HEK293T (cell line): Measurements from ENCODE around the gene GOLGA2.

Experiments
- CTCF ChIA-PET: fragments of 350-600 bp; formaldehyde crosslinking; extraction: SDS; loops from one replicate; lab custom pipeline; 2021; ENCODE audit warnings: antibody characterized with exemption, inconsistent platforms; lab: Yijun Ruan, JAX
- POLR2A ChIA-PET: fragments of 350-600 bp; formaldehyde crosslinking; extraction: SDS; loops from one replicate; lab custom pipeline; 2020; ENCODE audit warnings: antibody characterized with exemption, inconsistent platforms; lab: Yijun Ruan, JAX
- DNase-seq: peaks from one replicate; pipeline ENCODE4 v3.0.0; 2012; ENCODE audit warnings: mixed read lengths; ENCODE audit errors: extremely low spot score
- ARNT ChIP-seq: fragments of 450-650 bp; IDR thresholded peaks from 2 replicates; pipeline ENCODE4 v1.6.1; 2017; ENCODE audit warnings: mild to moderate bottlenecking
- BHLHE40 ChIP-seq: fragments of 450-650 bp; IDR thresholded peaks from 2 replicates; pipeline ENCODE4 v1.6.1; 2016; ENCODE audit warnings: mild to moderate bottlenecking, moderate library complexity, borderline replicate concordance
- CTBP1 ChIP-seq: fragments of 450-650 bp; IDR thresholded peaks from 2 replicates; pipeline ENCODE4 v1.6.1; 2016; ENCODE audit warnings: borderline replicate concordance
- ELF4 ChIP-seq: fragments of 450-650 bp; IDR thresholded peaks from 2 replicates; pipeline ENCODE4 v1.6.1; 2017; ENCODE audit warnings: antibody characterized with exemption
- FOXA1 ChIP-seq: fragments of 450-650 bp; IDR thresholded peaks from 2 replicates; pipeline ENCODE4 v1.6.1; 2016; ENCODE audit warnings: mild to moderate bottlenecking
- FOXK2 ChIP-seq: fragments of 450-650 bp; IDR thresholded peaks from 2 replicates; pipeline ENCODE4 v1.6.1; 2016; ENCODE audit warnings: mild to moderate bottlenecking
- FOXM1 ChIP-seq: fragments of 450-650 bp; IDR thresholded peaks from 2 replicates; pipeline ENCODE4 v1.6.1; 2017; ENCODE audit warnings: mild to moderate bottlenecking, borderline replicate concordance
- HDGF ChIP-seq: fragments of 450-650 bp; IDR thresholded peaks from 2 replicates; pipeline ENCODE4 v1.6.1; 2017; ENCODE audit warnings: antibody characterized with exemption, borderline replicate concordance
- L3MBTL2 ChIP-seq: fragments of 450-650 bp; conservative IDR thresholded peaks from 2 replicates; pipeline ENCODE4 v1.6.1; 2016; ENCODE audit warnings: mild to moderate bottlenecking
- LEF1 ChIP-seq: fragments of 450-650 bp; IDR thresholded peaks from 2 replicates; pipeline ENCODE4 v1.6.1; 2017; ENCODE audit warnings: mild to moderate bottlenecking, borderline replicate concordance
- NFRKB ChIP-seq: fragments of 450-650 bp; IDR thresholded peaks from 2 replicates; pipeline ENCODE4 v1.6.1; 2016; ENCODE audit warnings: mild to moderate bottlenecking, moderate library complexity
- SP1 ChIP-seq: fragments of 450-650 bp; IDR thresholded peaks from 2 replicates; pipeline ENCODE4 v1.6.1; 2017
- SUZ12 ChIP-seq: fragments of 450-650 bp; IDR thresholded peaks from 2 replicates; pipeline ENCODE4 v1.6.1; 2016; ENCODE audit warnings: mild to moderate bottlenecking
- TARDBP ChIP-seq: fragments of 450-650 bp; IDR thresholded peaks from 2 replicates; pipeline ENCODE4 v1.6.1; 2016
- ZNF384 ChIP-seq: fragments of 450-650 bp; IDR thresholded peaks from 2 replicates; pipeline ENCODE4 v1.6.1; 2016
- TF ChIP-seq, protein P1 (sequence below): fragments of 450-650 bp; IDR thresholded peaks from 2 replicates; pipeline ENCODE4 v1.6.1; 2016

GOLGA2 gene

GRCh38 chr9:128250839-128251731 is 24.7 kb downstream of the GOLGA2 start:
- ChIA-PET CTCF (no interaction called here), POLR2A (interaction anchor here (0.8 to 1.0 kb wide), 3 partner anchors 10 to 25 kb away, joined by 3 to 4 read pairs (median 4); partner anchors contain the start of genes GOLGA2 and SWI5)
- TF ChIP-seq ELF4: no peak
- TF ChIP-seq L3MBTL2: peak; percentile 25; the same call in 1 of the 2 replicates
- no peak for DNase-seq

DNA sequence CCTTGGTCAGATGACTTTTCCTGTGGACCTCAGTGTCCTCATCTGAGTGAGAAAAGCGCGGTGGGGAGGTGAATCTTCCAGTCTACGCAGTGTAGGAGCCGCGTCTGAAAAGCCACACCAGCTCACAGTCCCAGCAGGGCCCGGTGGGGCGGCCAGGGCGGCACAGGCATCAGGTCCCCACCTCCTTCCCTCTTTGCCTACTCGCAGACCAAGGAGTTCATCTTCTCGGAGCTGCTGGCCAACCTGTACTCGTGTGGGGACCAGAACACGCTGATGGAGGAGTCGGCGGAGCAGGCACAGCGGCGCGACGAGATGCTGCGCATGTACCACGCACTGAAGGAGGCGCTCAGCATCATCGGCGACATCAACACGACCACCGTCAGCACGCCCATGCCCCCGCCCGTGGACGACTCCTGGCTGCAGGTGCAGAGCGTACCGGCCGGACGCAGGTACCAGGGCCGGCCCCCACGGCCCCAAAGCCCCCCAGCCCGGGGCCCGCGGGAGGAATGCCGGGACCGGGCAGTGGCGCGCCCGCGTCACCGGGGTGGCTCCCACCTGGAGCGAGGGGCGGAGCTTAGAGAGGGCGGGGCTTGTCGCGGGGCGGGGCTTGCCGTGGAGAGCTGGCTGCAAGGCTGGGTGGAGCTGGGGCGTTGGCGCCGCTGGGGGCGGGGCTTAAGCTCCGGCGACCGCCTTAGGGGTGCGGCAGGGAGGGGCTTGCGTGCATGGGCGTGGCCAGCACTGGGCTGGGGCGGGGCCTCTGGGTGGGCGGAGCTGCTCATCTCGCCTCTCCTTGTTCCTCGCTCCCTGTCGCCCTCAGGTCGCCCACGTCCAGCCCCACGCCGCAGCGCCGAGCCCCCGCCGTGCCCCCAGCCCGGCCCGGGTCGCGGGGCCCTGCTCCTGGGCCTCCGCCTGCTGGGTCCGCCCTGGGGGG is 25.6 kb downstream of the GOLGA2 start:
- CTCF ChIA-PET: interaction anchor here (0.6 kb wide), 1 partner anchor 385 kb away, joined by 3 read pairs; no protein-coding TSS in a partner anchor
- no peak for TF ChIP-seq FOXK2
- no peak for TF ChIP-seq SP1
- no peak for TF ChIP-seq FOXM1
- TF ChIP-seq LEF1: no peak
- TF ChIP-seq HDGF: 0 out of 2 replicates have a peak, but pooled peaks have one; percentile 42
- TF ChIP-seq, protein P1, sequence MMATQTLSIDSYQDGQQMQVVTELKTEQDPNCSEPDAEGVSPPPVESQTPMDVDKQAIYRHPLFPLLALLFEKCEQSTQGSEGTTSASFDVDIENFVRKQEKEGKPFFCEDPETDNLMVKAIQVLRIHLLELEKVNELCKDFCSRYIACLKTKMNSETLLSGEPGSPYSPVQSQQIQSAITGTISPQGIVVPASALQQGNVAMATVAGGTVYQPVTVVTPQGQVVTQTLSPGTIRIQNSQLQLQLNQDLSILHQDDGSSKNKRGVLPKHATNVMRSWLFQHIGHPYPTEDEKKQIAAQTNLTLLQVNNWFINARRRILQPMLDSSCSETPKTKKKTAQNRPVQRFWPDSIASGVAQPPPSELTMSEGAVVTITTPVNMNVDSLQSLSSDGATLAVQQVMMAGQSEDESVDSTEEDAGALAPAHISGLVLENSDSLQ: no peak
- DNase-seq: peak; percentile 99
- POLR2A ChIA-PET: interaction anchor here (0.8 to 1.0 kb wide), 3 partner anchors 9 to 26 kb away, joined by 3 to 4 read pairs (median 4); partner anchors contain the start of genes GOLGA2 and SWI5

GRCh38 chr9:128249558-128249907 is 26.3 kb downstream of the GOLGA2 start:
- TF ChIP-seq FOXK2: no peak
- no peak for TF ChIP-seq TARDBP
- TF ChIP-seq LEF1: no peak
- TF ChIP-seq, protein P1: no peak
- TF ChIP-seq ZNF384: no peak
- TF ChIP-seq HDGF: no peak
- TF ChIP-seq ELF4: no peak
- POLR2A ChIA-PET: no interaction called here
- CTCF ChIA-PET: interaction anchor here (0.6 to 0.7 kb wide), 2 partner anchors 46 to 386 kb away, joined by 3 to 4 read pairs; no protein-coding TSS in a partner anchor
- no peak for DNase-seq

DNA sequence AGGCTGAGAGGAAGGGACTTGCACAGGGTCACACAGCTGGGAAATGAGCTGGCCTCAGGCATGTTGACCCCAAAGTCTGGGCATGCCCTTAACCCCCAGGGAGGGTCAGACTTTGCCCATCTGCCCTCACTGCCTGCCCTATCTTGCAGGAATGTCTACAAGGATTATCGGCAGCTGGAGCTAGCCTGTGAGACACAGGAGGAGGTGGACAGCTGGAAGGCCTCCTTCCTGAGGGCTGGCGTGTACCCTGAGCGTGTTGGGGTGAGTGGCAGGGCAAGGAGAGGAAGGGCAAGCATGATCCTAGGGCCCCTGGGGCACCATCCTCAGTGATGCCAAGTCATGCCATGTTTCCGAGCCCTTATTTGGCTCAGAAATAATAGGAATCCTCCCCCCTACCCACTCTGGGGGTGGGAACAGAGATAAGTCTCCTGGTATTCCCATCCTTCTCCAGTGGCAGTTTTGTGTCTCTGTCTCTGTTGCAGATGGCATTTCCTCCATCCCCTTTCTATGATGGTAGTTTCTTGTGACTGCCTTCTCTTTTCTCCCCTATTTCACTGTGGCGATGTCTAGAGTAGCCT is 28.5 kb downstream of the GOLGA2 start:
- TF ChIP-seq LEF1 (no peak), FOXA1 (no peak), SP1 (no peak), FOXK2 (no peak), ZNF384 (no peak), ELF4 (no peak), TARDBP (no peak), HDGF (no peak), L3MBTL2 (no peak), FOXM1 (no peak)
- CTCF ChIA-PET: interaction anchor here (1.5 kb wide), 1 partner anchor 8 kb away, joined by 5 read pairs; no protein-coding TSS in a partner anchor
- POLR2A ChIA-PET: no interaction called here

DNA sequence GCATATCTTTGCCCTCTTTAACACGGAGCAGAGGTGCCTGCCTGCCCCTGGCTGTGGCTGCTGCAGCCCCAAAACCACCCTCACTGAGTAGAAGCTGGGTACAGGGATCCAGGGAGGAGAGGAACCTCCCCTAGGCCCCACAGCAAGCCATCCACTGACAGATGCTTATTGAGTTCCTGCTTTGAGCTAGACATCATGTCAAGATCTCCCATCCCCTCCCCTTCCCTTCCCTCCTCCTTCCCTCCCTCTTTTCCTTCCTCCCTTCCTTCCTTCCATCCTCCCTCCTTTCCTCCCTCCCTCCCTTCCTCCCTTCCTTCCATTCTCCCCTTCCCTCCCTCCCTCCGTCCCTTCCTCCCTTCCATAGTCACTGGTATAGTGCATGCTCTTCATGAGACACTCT is 29.3 kb downstream of the GOLGA2 start:
- DNase-seq: no peak
- CTCF ChIA-PET: interaction anchor here (1.0 to 1.5 kb wide), 2 partner anchors 9 to 12 kb away, joined by 3 to 5 read pairs; no protein-coding TSS in a partner anchor
- no peak for TF ChIP-seq SUZ12
- no peak for TF ChIP-seq ZNF384
- TF ChIP-seq LEF1: no peak
- no peak for TF ChIP-seq FOXA1
- no peak for TF ChIP-seq ARNT
- TF ChIP-seq, protein P1: no peak
- no peak for TF ChIP-seq ELF4
- TF ChIP-seq FOXM1: no peak
- TF ChIP-seq HDGF: no peak
- TF ChIP-seq L3MBTL2: no peak
- POLR2A ChIA-PET: interaction anchor here (0.9 kb wide), 1 partner anchor 29 kb away, joined by 3 read pairs; the partner anchor contains the start of genes GOLGA2 and SWI5

More for the DNA sequence above, 28.5 kb downstream of the GOLGA2 start:
- no peak for DNase-seq

- ChIA-PET POLR2A (interaction anchor here (0.9 kb wide), 1 partner anchor 30 kb away, joined by 3 read pairs; the partner anchor contains the start of genes GOLGA2 and SWI5), CTCF (no interaction called here)
- TF ChIP-seq SP1 (no peak), SUZ12 (no peak), FOXA1 (no peak), ARNT (no peak), LEF1 (no peak), FOXK2 (no peak), CTBP1 (no peak), BHLHE40 (no peak), FOXM1 (no peak), HDGF (no peak), TARDBP (no peak), ELF4 (no peak), ZNF384 (no peak), NFRKB (no peak)
- TF ChIP-seq, protein P1: no peak
- DNase-seq: no peak
Measured at GRCh38 chr9:128245421-128246151, 30.2 kb downstream of the GOLGA2 start.
